GOT3 (cell line): ENCODE results near the gene GRM4.

ENCODE experiments used
- DNase-seq: peaks from one replicate; lab custom pipeline; 2025; ENCODE audit warnings: mixed read lengths; lab: John Stamatoyannopoulos, UW

Gene GRM4

GRCh38 chr6:34142061-34142998, 3.6 kb downstream of the GRM4 start:
- no peak for DNase-seq

GRCh38 chr6:34140075-34140474, 5.8 kb downstream of the GRM4 start:
- no peak for DNase-seq

- no peak for DNase-seq
Measured at GRCh38 chr6:34138914-34139510, 6.9 kb downstream of the GRM4 start.

GRCh38 chr6:34138191-34138590, 7.7 kb downstream of the GRM4 start:
- no peak for DNase-seq

GRCh38 chr6:34135541-34135940, 10.3 kb downstream of the GRM4 start:
- DNase-seq = no peak

GRCh38 chr6:34132486-34133185, 13.3 kb downstream of the GRM4 start:
- DNase-seq = no peak

- DNase-seq = no peak
Measured at GRCh38 chr6:34131326-34132290, 14.3 kb downstream of the GRM4 start.

- DNase-seq = no peak
Measured at GRCh38 chr6:34130862-34131261, 15.0 kb downstream of the GRM4 start.

- DNase-seq = no peak
Measured at GRCh38 chr6:34129753-34130152, 16.1 kb downstream of the GRM4 start.

GRCh38 chr6:34128045-34128444, 17.8 kb downstream of the GRM4 start:
- no peak for DNase-seq

GRCh38 chr6:34126419-34126818, 19.5 kb downstream of the GRM4 start:
- DNase-seq = no peak

- DNase-seq = no peak
Measured at GRCh38 chr6:34125939-34126338, 19.9 kb downstream of the GRM4 start.

- no peak for DNase-seq
Measured at GRCh38 chr6:34120953-34121675, 24.8 kb downstream of the GRM4 start.

GRCh38 chr6:34115915-34116314, 30.0 kb downstream of the GRM4 start:
- no peak for DNase-seq

GRCh38 chr6:34115403-34115795, 30.5 kb downstream of the GRM4 start:
- no peak for DNase-seq

- no peak for DNase-seq
Measured at GRCh38 chr6:34114695-34115402, 31.0 kb downstream of the GRM4 start.

GRCh38 chr6:34113532-34113931, 32.4 kb downstream of the GRM4 start:
- DNase-seq = no peak

GRCh38 chr6:34112126-34112525, 33.8 kb downstream of the GRM4 start:
- DNase-seq = no peak

GRCh38 chr6:34110610-34111009, 35.3 kb downstream of the GRM4 start:
- no peak for DNase-seq

GRCh38 chr6:34108176-34108575, 37.7 kb downstream of the GRM4 start:
- no peak for DNase-seq
